Esophagus muscularis mucosa (tissue), 4 donors: ENCODE data around the gene ADAMTS10. TPM values are rescaled to one million over a fixed set of nuclear protein-coding genes. Genes with fewer than 3 reads are reported as not detected.
A peak's percentile ranks its signal among the peaks of the same experiment; 100 is the strongest.

ENCODE experiments used
- DNase-seq: peaks from one replicate; pipeline ENCODE4 v3.0.0-alpha.2; 2017; ENCODE audit errors: extremely low spot score
- H3K27ac ChIP-seq, 4 donors: fragments of 200-600 bp; sonication (generic); replicated peaks in 1 of 4; 1 replicate in 3 of 4; 2 replicates in 1 of 4; pipeline ENCODE4 v1.5.1; 2016 to 2019; ENCODE audit warnings: mild to moderate bottlenecking in 1 of 4
- H3K27me3 ChIP-seq, 4 donors: fragments of 200-600 bp; sonication (generic); one replicate each; pipeline versions ENCODE4 v1.5.1 to v1.6.0; 2016 to 2019
- H3K36me3 ChIP-seq, 4 donors: fragments of 200-600 bp; sonication (generic); one replicate each; pipeline ENCODE4 v1.5.1; 2016 to 2019
- H3K4me1 ChIP-seq, 4 donors: fragments of 200-600 bp; sonication (generic); one replicate each; pipeline ENCODE4 v1.5.1; 2016 to 2019
- H3K4me3 ChIP-seq, 4 donors: fragments of 200-600 bp; sonication (generic); 1 replicate in 2 of 4; 2 replicates in 2 of 4; pipeline ENCODE4 v1.5.1; 2016 to 2019; ENCODE audit warnings: mild to moderate bottlenecking in 4 of 4, moderate library complexity in 1 of 4
- H3K9me3 ChIP-seq, 4 donors: fragments of 200-600 bp; sonication (generic); 1 replicate in 3 of 4; 2 replicates in 1 of 4; pipeline ENCODE4 v1.5.1; 2016 to 2019
- CTCF ChIP-seq, 3 experiments: fragments of 200-600 bp in 2 of 3; fragments of 450-650 bp in 1 of 3; sonication (generic) in 2 of 3; IDR thresholded peaks; one replicate each; pipeline ENCODE4 v1.5.1; 2017 to 2019; ENCODE audit warnings: antibody characterized with exemption in 3 of 3, mild to moderate bottlenecking in 2 of 3, moderate library complexity in 1 of 3
- EP300 ChIP-seq: sonication (generic); formaldehyde crosslinking; IDR thresholded peaks from one replicate; pipeline ENCODE4 v1.6.1; 2017; ENCODE audit warnings: antibody characterized with exemption
- POLR2A ChIP-seq: fragments of 450-650 bp; IDR thresholded peaks from one replicate; pipeline ENCODE4 v1.6.1; 2017; ENCODE audit warnings: antibody characterized with exemption, moderate library complexity, mild to moderate bottlenecking, low read depth
- POLR2AphosphoS5 ChIP-seq, 2 donors: sonication (generic); formaldehyde crosslinking; IDR thresholded peaks; one replicate each; pipeline ENCODE4 v1.6.1; 2017; ENCODE audit warnings: antibody characterized with exemption in 2 of 2
- WGBS: methylation state at CpG from one replicate; pipeline ENCODE4 v1.1.5; 2018; 5-methylcytosine and 5-hydroxymethylcytosine counted together
- intact Hi-C: fragments of 100-400 bp; cut with DNase I; formaldehyde crosslinking; loops from one replicate; pipeline ENCODE4 v1.15.1; 2023
- total RNA-seq, 4 donors: library from RNA; depleted of rRNA; stranded (reverse); fragments of >200 nt; gene quantifications; one replicate each; pipeline versions ENCODE4 v1.1.0 to v1.2.1, GENCODE V29; 2016

The ADAMTS10 gene
- total RNA-seq, 4 donors from 2014 or later: 13.1 to 25.7 (median 20.3) TPM

GRCh38 chr19:8580710-8581281 is 29.7 kb downstream of the ADAMTS10 start:
- Histone ChIP-seq H3K4me3 (peak overlapping the region in 1 of 4 donors; percentile 13), H3K9me3 (no peaks in the 10 kb centered on the region), H3K36me3 (peaks cover 0 to 23% (median 10%) of the 10 kb centered on the region in 4 donors), H3K27ac (no peak overlapping the region), H3K27me3 (peaks cover 0 to 38% (median 4%) of the 10 kb centered on the region in 4 donors), H3K4me1 (peaks cover 0 to 32% (median 28%) of the 10 kb centered on the region in 4 donors)
- 7% methylated on average over 12 of the region's 21 CpGs for WGBS
- peak in 1 of 2 donors; percentile 66 for TF ChIP-seq POLR2AphosphoS5 (IDR thresholded peaks at IDR 0.05)
- no peak for TF ChIP-seq POLR2A
- TF ChIP-seq CTCF (IDR thresholded peaks at IDR 0.05): peak in 2 of 3 experiments; percentile 99 to 100
- no peak for TF ChIP-seq EP300
- intact Hi-C loops: loop anchor here (5.0 kb wide), 3 partner anchors 37 to 228 kb away; no protein-coding TSS in a partner anchor
- peak; percentile 95 for DNase-seq

GRCh38 chr19:8578642-8579265 is 31.8 kb downstream of the ADAMTS10 start:
- DNase-seq: peak; percentile 97
- Histone ChIP-seq H3K27me3 (peaks cover 0 to 38% (median 4%) of the 10 kb centered on the region in 4 donors), H3K27ac (no peak overlapping the region), H3K4me1 (peaks cover 0 to 33% (median 28%) of the 10 kb centered on the region in 4 donors), H3K9me3 (no peaks in the 10 kb centered on the region), H3K36me3 (peaks cover 0 to 7% (median 3%) of the 10 kb centered on the region in 4 donors), H3K4me3 (no peak overlapping the region)
- no peak for TF ChIP-seq EP300
- peak in 1 of 2 donors; percentile 25 for TF ChIP-seq POLR2AphosphoS5 (IDR thresholded peaks at IDR 0.05)
- peak in 2 of 3 experiments; percentile 81 to 83 for TF ChIP-seq CTCF (IDR thresholded peaks at IDR 0.05)
- no peak for TF ChIP-seq POLR2A
- intact Hi-C loops: no loop called here
- WGBS: 23% methylated on average over 17 of the region's 17 CpGs

GRCh38 chr19:8577741-8578140 is 32.8 kb downstream of the ADAMTS10 start:
- H3K4me3 ChIP-seq: no peak overlapping the region
- no peak for TF ChIP-seq CTCF (IDR thresholded peaks at IDR 0.05)
- no peak for TF ChIP-seq EP300
- no peak for TF ChIP-seq POLR2AphosphoS5 (IDR thresholded peaks at IDR 0.05)
- no peak for TF ChIP-seq POLR2A
- peaks cover 0 to 33% (median 28%) of the 10 kb centered on the region in 4 donors for H3K4me1 ChIP-seq
- H3K9me3 ChIP-seq: no peaks in the 10 kb centered on the region
- peaks cover 0 to 38% (median 4%) of the 10 kb centered on the region in 4 donors for H3K27me3 ChIP-seq
- intact Hi-C loops: no loop called here
- 72% methylated on average over 4 of the region's 4 CpGs for WGBS
- no peak overlapping the region for H3K27ac ChIP-seq
- peaks cover 0 to 5% (median 2%) of the 10 kb centered on the region in 4 donors for H3K36me3 ChIP-seq
- DNase-seq: no peak

- Histone ChIP-seq H3K9me3 (no peaks in the 10 kb centered on the region), H3K4me3 (peak within 1 kb of the TSS; percentile 19 to 54 (median 36)), H3K4me1 (peaks cover 0 to 33% (median 28%) of the 10 kb centered on the region in 4 donors), H3K27ac (peak within 1 kb of the TSS in 3 of 4 donors; percentile 39 to 55 (median 51)), H3K36me3 (peaks cover 0 to under 1% (median under 1%) of the 10 kb centered on the region in 4 donors), H3K27me3 (peaks cover 0 to 38% (median 4%) of the 10 kb centered on the region in 4 donors)
- intact Hi-C loops: no loop called here
- TF ChIP-seq CTCF (IDR thresholded peaks at IDR 0.05): no peak
- TF ChIP-seq POLR2AphosphoS5 (IDR thresholded peaks at IDR 0.05): peak in 1 of 2 donors; percentile 9
- DNase-seq: no peak
- 33% methylated on average over 4 of the region's 7 CpGs for WGBS
These were observed 33.3 kb downstream of the ADAMTS10 start, which contains the start of gene MYO1F for GRCh38 chr19:8577247-8577646. Gene MYO1F (minus strand): TSS chr19:8577442. CDS start chr19:8577309, 133 bp downstream.
